Breast epithelium (tissue), 4 donors: ENCODE results near the gene DDX19B. TPM values are rescaled to one million over a fixed set of nuclear protein-coding genes. Genes with fewer than 3 reads are reported as not detected.
A peak's percentile ranks its signal among the peaks of the same experiment; 100 is the strongest.
"Not testable (repeated sequence)": the region's sequence is repeated elsewhere in the genome, so short reads cannot be mapped to it uniquely, and the experiment has no call there.

Experiments
- DNase-seq, 2 donors: peaks; one replicate each; pipeline ENCODE4 v3.0.0-alpha.2; 2019; ENCODE audit warnings: low spot score in 2 of 2
- H3K27ac ChIP-seq, 2 donors: fragments of 200-600 bp; sonication (generic) in 1 of 2; one replicate each; pipeline ENCODE4 v1.5.1; 2016 to 2019; ENCODE audit warnings: mild to moderate bottlenecking in 1 of 2
- H3K27me3 ChIP-seq, 2 donors: fragments of 200-600 bp; sonication (generic) in 1 of 2; one replicate each; pipeline versions ENCODE4 v1.5.1 to v1.6.0; 2017 to 2019; ENCODE audit warnings: control low read depth in 1 of 2, mild to moderate bottlenecking in 1 of 2
- H3K36me3 ChIP-seq: fragments of 200-600 bp; one replicate; pipeline ENCODE4 v1.5.1; 2019
- H3K4me1 ChIP-seq, 2 donors: fragments of 200-600 bp; sonication (generic); one replicate each; pipeline ENCODE4 v1.5.1; 2016 to 2019; ENCODE audit warnings: control low read depth in 1 of 2
- H3K4me3 ChIP-seq, 3 donors: fragments of 200-600 bp; sonication (generic); 1 replicate in 2 of 3; 2 replicates in 1 of 3; pipeline ENCODE4 v1.5.1; 2016 to 2019; ENCODE audit warnings: mild to moderate bottlenecking in 3 of 3, moderate library complexity in 2 of 3
- H3K9me3 ChIP-seq, 2 donors: fragments of 200-600 bp; sonication (generic) in 1 of 2; one replicate each; pipeline ENCODE4 v1.5.1; 2016 to 2019; ENCODE audit warnings: control low read depth in 1 of 2
- CTCF ChIP-seq, 3 donors: fragments of 450-650 bp; IDR thresholded peaks; one replicate each; pipeline ENCODE4 v1.5.1; 2016 to 2017; ENCODE audit warnings: antibody characterized with exemption in 3 of 3, mild to moderate bottlenecking in 3 of 3, moderate library complexity in 3 of 3
- POLR2A ChIP-seq: fragments of 450-650 bp; IDR thresholded peaks from one replicate; pipeline ENCODE4 v1.6.1; 2016; ENCODE audit warnings: antibody characterized with exemption, mild to moderate bottlenecking, moderate library complexity
- POLR2AphosphoS5 ChIP-seq, 3 donors: sonication (generic); formaldehyde crosslinking; IDR thresholded peaks; one replicate each; pipeline ENCODE4 v1.6.1; 2017; ENCODE audit warnings: antibody characterized with exemption in 3 of 3
- intact Hi-C: fragments of 100-400 bp; cut with DNase I; formaldehyde crosslinking; loops from one replicate; pipeline ENCODE4 v1.15.1; 2023; ENCODE audit warnings: low total_unique reads
- total RNA-seq, 3 donors: library from RNA; depleted of rRNA; stranded (reverse); fragments of >200 nt; gene quantifications; one replicate each; pipeline ENCODE4 v1.1.0, GENCODE V29; 2016

DDX19B gene
- total RNA-seq, 3 donors from 2014 or later, result 37.0 to 39.5 (median 39.5) TPM

GRCh38 chr16:70257391-70257790 is 41.6 kb upstream of the DDX19B start:
- intact Hi-C loops, result no loop called here
- H3K27ac ChIP-seq, result no peak overlapping the region
- TF ChIP-seq POLR2AphosphoS5 (IDR thresholded peaks at IDR 0.05), result no peak
- H3K4me1 ChIP-seq, result no peaks in the 10 kb centered on the region
- no peaks in the 10 kb centered on the region for H3K27me3 ChIP-seq
- H3K9me3 ChIP-seq, result no peaks in the 10 kb centered on the region
- no peak overlapping the region for H3K4me3 ChIP-seq
- H3K36me3 ChIP-seq, result peaks cover 14% of the 10 kb centered on the region
- no peak for DNase-seq

- Histone ChIP-seq H3K4me3 (no peak overlapping the region), H3K36me3 (peaks cover 8% of the 10 kb centered on the region), H3K9me3 (no peaks in the 10 kb centered on the region), H3K4me1 (no peaks in the 10 kb centered on the region), H3K27ac (no peak overlapping the region), H3K27me3 (no peaks in the 10 kb centered on the region)
- intact Hi-C loops, result no loop called here
- DNase-seq, result no peak
- TF ChIP-seq POLR2AphosphoS5 (IDR thresholded peaks at IDR 0.05) (no peak), CTCF (IDR thresholded peaks at IDR 0.05) (no peak), POLR2A (no peak)
These were observed 40.9 kb upstream of the DDX19B start for GRCh38 chr16:70258065-70258464.

GRCh38 chr16:70258946-70259345 is 40.0 kb upstream of the DDX19B start:
- DNase-seq, result no peak

GRCh38 chr16:70259903-70260302 is 39.1 kb upstream of the DDX19B start:
- H3K27ac ChIP-seq, H3K4me3 ChIP-seq, DNase-seq, H3K36me3 ChIP-seq, H3K9me3 ChIP-seq, intact Hi-C loops, H3K27me3 ChIP-seq, H3K4me1 ChIP-seq: not testable (repeated sequence)

More at GRCh38 chr16:70258946-70259345, 40.0 kb upstream of the DDX19B start:
- no peak overlapping the region for H3K27ac ChIP-seq
- intact Hi-C loops, result no loop called here
- no peaks in the 10 kb centered on the region for H3K27me3 ChIP-seq
- no peak for TF ChIP-seq POLR2A
- no peak for TF ChIP-seq CTCF (IDR thresholded peaks at IDR 0.05)
- no peak for TF ChIP-seq POLR2AphosphoS5 (IDR thresholded peaks at IDR 0.05)
- no peak overlapping the region for H3K4me3 ChIP-seq
- H3K36me3 ChIP-seq, result peaks cover 3% of the 10 kb centered on the region
- H3K4me1 ChIP-seq, result no peaks in the 10 kb centered on the region
- no peaks in the 10 kb centered on the region for H3K9me3 ChIP-seq

- no peak for TF ChIP-seq POLR2AphosphoS5 (IDR thresholded peaks at IDR 0.05)
- peak in 2 of 3 donors; percentile 30 to 31 for TF ChIP-seq CTCF (IDR thresholded peaks at IDR 0.05)
- H3K4me3 ChIP-seq, result no peak overlapping the region
- DNase-seq, result no peak
- H3K27ac ChIP-seq, result no peak overlapping the region
- no peaks in the 10 kb centered on the region for H3K36me3 ChIP-seq
- no peaks in the 10 kb centered on the region for H3K4me1 ChIP-seq
- intact Hi-C loops, result no loop called here
- no peaks in the 10 kb centered on the region for H3K9me3 ChIP-seq
- no peaks in the 10 kb centered on the region for H3K27me3 ChIP-seq
These were observed 31.5 kb upstream of the DDX19B start for GRCh38 chr16:70267516-70267915.

- DNase-seq, H3K4me3 ChIP-seq, H3K27me3 ChIP-seq, H3K4me1 ChIP-seq, H3K36me3 ChIP-seq, intact Hi-C loops, H3K27ac ChIP-seq, H3K9me3 ChIP-seq: not testable (repeated sequence)
These were observed 31.1 kb upstream of the DDX19B start for GRCh38 chr16:70267922-70268321.

GRCh38 chr16:70269471-70269870 is 29.5 kb upstream of the DDX19B start:
- no peak for TF ChIP-seq POLR2A
- TF ChIP-seq CTCF (IDR thresholded peaks at IDR 0.05), result no peak
- no peak for TF ChIP-seq POLR2AphosphoS5 (IDR thresholded peaks at IDR 0.05)
- Histone ChIP-seq H3K4me3 (no peak overlapping the region), H3K27me3 (no peaks in the 10 kb centered on the region), H3K27ac (no peak overlapping the region), H3K36me3 (no peaks in the 10 kb centered on the region), H3K9me3 (no peaks in the 10 kb centered on the region), H3K4me1 (no peaks in the 10 kb centered on the region)
- intact Hi-C loops, result no loop called here
- no peak for DNase-seq
